ENCODE measurements around the gene PKN2.

PKN2 gene

DNA sequence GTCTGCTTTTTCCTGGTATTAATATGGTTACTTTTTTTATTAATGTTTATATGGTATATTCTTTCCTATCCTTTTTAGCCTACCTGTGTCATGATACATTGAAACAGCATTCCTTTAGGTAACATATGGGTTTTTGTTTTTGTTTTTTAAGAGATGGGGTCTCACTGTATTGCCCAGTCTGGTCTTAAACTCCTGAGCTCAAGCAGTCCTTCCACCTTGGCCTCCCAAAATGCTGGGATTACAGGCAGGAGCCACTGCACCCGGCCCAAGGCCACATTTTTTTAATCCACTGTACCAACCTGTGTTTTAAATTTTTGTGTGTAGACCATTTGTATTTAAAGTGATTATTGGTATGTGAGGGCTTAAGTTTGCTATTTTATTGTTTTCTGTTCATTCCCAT, 43.1 kb downstream of the PKN2 start:
- no peak overlapping the region for H3K4me3 ChIP-seq (ENCODE audit: low read length)
- DNase-seq (ENCODE audit: low read depth, low spot score): no peak

DNA sequence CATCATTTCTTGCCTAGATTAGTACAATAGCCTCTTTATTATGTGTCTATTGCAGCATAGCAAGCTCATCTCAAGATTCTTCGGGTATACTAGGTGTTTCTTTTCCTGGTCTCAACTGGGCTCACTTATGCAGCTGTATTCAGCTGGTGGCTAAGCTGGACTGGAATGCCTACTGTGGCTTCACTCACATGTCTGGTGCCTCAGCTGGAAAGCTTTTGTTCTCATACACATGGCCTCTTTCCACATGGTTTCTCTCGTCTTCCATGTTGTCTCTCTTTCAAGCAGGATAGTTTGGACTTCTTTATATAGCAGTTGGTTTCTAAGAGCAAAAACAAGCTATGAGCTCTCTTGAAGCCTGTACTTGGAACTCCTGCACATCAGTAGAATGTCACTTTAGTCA, 45.2 kb downstream of the PKN2 start:
- DNase-seq (ENCODE audit: low read depth, low spot score): no peak
- H3K4me3 ChIP-seq (ENCODE audit: low read length): no peak overlapping the region

DNA sequence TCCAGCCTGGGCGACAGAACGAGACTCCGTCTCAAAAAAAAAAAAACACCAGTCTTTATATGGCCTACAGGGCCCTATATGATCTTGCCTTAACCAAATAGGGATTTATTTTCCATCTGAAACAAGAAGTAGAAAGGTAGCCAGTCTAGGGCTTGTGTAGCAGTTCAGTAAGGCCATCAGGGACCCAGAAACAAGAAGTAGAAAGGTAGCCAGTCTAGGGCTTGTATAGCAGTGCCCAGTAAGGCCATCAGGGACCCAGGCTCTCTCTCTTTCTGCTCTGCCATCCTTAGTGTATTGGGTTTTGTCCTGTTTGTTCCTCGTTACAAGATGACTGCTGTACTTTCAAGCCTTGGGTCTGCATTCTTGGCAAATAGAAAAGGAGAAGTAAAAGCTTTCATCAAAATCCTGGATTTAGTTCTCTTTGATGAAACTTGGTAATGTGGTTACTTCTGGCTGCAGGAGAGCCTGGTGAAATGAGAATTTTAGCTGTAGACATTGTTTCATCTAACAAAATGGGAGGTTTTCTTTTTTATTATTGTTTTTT, 46.1 kb downstream of the PKN2 start:
- DNase-seq (ENCODE audit: low read depth, low spot score): no peak
- H3K4me3 ChIP-seq (ENCODE audit: low read length): no peak overlapping the region

DNA sequence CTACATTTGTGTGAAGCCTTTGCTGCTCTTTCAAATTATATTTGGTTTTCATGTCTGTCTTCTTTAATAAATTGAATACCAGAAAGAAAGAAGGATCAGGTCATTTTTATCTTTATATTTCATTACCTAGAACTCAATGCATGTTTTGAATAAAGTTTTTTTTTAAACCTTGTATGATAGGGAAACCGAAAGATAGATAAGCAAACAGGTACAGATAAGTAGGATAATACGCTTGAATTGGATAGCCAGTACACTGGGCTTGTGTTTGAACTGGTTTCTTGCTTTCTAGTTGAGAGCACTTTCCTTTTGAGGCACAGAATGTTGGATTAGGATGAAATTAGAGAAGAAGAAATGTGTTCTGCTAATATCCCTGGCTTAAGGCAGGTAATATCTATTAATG, 46.9 kb downstream of the PKN2 start:
- no peak overlapping the region for H3K4me3 ChIP-seq (ENCODE audit: low read length)

DNA sequence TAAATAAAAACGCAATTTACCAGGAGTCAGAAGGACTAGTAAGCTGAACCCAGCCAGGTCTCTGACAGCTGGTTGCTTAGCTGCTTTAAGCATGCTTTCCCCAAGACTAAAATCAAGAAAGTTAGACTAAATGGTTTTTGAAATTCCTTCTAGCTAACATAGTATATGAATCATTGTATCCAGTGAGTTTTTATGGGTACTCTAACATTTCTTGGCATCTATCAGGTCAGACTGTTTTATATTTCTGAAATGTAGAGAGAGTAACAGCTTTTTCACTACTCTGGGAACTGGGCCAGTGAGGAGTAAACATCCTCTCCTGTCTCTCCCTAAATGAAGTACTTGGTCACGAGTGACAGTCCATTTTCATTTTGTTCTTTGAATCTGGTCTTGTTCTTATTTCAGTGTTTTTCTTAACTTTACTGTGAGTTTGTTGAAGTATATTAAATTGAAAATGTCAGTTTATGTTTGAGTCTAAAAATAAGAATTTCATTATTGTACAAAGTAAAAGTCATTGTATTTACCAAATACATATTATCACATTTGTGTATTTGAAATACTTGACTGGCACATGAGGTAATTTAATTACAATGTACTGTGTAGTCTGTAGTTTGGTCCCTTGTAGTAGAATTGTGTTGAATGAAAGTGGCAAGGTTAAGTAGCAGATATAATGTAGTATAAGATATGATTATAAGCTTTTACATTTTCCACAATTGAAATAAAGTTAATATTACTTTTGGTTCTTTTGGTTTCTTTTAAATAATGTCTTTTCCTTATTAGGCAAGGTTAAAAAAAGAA, 47.6 kb downstream of the PKN2 start:
- no peak overlapping the region for H3K4me3 ChIP-seq (ENCODE audit: low read length)
- no peak for DNase-seq (ENCODE audit: low read depth, low spot score)

More for the DNA sequence above, 46.9 kb downstream of the PKN2 start:
- DNase-seq (ENCODE audit: low read depth, low spot score): no peak

DNA sequence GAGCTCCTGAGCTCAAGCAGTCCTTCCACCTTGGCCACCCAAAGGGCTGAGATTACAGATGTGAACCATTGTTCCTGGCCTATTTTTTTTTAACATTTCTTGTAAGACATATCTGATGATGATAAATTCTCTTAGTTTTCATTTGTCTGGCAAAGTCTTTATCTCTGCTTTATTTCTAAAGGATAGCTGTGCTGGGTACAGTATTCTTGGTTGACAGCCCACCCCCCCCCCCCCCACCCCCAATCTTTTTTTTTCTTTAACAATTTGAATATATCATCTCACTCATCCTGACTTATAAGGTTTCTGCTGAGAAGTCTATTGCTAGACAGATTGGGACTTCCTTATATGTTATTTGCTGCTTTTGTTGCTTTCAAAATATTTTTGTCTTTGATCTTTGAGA, 51.3 kb downstream of the PKN2 start:
- no peak overlapping the region for H3K4me3 ChIP-seq (ENCODE audit: low read length)
- DNase-seq (ENCODE audit: low read depth, low spot score): no peak

DNA sequence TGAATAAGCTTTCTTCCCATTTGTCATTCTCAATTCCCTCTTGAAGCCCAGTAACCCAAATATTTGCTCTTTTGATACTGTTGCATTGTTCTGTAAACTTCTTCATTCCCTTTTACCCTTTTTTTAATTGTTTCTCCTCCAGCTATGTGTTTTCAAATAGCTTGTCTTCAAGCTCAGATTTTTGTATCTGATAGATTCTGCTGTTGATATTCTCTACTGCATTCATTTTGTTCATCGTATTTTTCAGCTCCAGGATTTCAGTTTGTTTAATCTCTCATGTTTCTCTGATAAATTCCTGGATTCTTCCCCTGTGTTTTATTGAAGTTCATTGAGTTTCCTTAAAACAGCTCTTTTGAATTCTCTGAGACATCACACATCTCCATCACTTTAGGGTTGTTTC, 51.8 kb downstream of the PKN2 start:
- no peak for DNase-seq (ENCODE audit: low read depth, low spot score)
- no peak overlapping the region for H3K4me3 ChIP-seq (ENCODE audit: low read length)

DNA sequence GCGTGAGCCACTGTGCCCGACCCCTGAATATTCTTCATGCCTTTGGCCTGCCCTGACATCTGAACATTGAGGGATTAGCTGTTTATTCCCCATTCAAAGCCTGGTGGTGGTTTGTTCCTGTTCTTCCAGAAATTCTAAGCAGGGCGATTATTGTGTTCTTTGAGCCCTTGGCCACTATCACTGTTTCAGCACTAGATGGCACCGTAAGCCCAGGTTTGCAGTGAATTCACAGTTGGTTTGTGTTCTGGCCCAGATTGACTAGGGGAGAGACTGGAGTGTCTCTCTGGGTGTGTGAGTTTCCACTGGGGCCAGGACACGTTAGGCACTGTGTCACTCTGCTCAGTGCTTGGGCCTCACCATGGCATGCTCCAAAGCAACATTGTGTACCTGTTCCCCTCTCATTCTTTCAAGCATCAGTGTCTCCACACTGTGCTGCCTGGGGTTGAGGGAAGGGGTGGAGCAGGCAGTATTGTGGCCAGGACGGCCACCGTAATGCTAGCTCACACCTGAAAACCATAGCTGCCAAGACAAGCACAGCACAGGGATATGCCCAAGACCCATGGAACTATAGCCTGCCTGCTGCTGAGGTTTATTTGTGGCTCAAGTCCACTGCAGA, 52.7 kb downstream of the PKN2 start:
- peak; percentile 22 for DNase-seq (ENCODE audit: low read depth, low spot score)
- H3K4me3 ChIP-seq (ENCODE audit: low read length): no peak overlapping the region

DNA sequence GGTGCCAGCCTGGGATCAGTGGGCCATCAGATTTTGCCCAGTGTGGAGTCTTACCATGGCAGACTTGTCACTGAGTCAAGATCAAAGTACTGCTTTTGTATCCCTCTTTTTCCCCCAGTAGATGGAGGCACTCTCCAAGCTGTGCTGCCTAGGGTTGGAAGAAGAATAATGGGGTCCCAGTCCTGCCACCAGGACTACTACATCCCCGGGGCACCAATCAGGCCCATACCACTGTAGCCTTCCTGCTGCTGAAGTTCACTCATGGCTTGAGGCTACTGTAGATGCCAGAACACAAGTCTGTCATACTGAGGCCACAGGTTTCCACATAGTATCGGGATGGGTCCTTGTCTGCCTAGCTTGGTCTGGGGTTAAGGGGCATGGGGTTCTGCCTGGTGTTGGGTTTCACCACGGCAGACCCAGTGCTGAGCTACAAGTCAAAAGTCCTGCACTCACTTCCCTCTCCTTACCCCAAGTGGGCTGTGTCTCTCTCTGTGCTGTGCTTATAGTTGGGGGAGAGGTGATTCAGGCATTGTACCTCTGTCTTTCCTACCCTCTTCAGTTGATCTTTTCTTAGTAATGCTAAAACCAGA, 53.4 kb downstream of the PKN2 start:
- no peak for DNase-seq (ENCODE audit: low read depth, low spot score)
- H3K4me3 ChIP-seq (ENCODE audit: low read length): no peak overlapping the region

DNA sequence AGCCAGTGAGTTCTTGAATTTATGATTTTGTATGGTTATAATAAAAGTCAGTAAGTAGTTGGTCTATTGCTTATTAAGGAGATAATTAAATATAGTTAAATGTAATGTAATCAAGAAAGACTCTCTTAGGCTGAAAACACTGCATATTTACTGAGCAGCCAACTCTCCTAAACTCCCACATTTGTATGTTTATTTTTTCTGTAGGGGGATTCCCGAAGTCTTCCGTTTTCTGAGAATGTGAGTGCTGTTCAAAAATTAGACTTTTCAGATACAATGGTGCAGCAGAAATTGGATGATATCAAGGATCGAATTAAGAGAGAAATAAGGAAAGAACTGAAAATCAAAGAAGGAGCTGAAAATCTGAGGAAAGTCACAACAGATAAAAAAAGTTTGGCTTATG, 56.7 kb downstream of the PKN2 start:
- DNase-seq (ENCODE audit: low read depth, low spot score): no peak
- H3K4me3 ChIP-seq (ENCODE audit: low read length): no peak overlapping the region

DNA sequence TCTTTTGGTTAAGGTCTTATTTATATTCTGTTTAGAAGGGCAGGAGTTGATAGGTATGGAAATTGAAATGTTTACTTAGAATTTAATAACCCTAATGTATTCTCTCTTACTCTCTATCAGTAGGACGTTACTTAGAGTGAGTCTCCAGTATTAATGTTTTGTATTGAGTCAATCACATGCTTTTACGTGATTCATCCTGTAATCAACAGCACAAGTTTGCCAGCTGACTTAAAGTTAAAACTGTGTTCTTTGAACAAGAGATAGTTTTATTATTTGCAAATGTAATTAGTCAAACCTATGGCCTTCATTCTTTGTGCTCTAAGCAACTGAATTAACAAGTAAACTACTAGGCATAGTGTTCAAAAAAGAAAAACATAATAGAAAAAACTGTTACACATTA, 57.3 kb downstream of the PKN2 start:
- DNase-seq (ENCODE audit: low read depth, low spot score): no peak
- H3K4me3 ChIP-seq (ENCODE audit: low read length): no peak overlapping the region

DNA sequence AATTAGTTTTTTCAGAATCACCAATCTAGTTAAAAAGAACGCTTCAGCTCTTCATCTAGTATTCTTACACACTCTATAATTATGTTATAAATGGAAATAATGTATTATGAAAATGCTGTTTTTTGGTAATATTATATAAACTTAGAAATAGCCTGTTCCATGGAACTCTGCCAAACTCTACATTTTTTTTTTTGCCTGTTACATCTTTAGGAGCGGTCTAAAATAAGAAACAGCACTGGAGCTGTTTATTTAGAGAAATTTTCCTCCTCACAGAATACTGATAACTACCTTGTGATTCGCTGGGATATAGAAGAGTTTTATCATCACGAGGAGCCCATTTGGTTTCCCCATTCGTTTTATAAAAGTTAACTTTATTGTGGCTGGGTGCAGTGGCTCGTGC, 58.5 kb downstream of the PKN2 start:
- no peak overlapping the region for H3K4me3 ChIP-seq (ENCODE audit: low read length)
- DNase-seq (ENCODE audit: low read depth, low spot score): no peak

DNA sequence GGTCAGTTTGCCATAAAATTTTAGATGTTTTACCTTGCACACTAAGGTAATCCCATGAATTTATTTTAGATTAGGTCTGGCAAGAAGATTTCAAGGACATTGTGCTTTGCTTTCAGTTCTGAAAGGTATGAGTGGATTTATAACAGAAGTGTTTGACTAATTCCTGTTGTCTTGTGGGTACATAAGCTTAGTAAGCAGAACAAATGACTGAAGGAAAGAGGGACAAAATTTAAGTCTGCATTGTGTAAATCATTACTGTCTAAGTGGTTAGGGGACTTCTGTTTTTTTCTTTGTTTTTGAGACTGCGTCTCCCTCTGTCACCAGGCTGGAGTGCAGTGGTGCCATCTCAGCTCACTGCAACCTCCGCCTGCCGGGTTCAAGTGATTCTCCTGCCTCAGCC, 60.1 kb downstream of the PKN2 start:
- H3K4me3 ChIP-seq (ENCODE audit: low read length): no peak overlapping the region
- no peak for DNase-seq (ENCODE audit: low read depth, low spot score)

DNA sequence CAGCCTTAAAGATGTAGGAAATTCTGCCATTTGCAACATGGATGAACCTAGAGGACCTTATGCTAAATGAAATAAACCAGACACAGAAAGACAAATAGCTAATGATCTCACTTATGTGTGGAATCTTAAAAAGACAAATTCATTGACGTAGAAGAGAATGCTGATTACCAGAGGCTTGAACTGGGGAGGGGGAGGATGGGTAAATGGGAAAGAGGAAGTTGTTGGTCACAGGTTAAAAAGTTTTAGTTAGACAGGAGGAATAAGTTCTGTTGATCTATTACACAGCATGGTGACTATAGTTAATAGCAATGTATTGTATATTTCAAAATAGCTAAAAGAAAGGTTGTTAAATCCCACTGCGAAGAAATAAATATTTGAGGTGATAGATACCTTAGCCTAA, 62.8 kb downstream of the PKN2 start:
- no peak for DNase-seq (ENCODE audit: low read depth, low spot score)
- no peak overlapping the region for H3K4me3 ChIP-seq (ENCODE audit: low read length)

DNA sequence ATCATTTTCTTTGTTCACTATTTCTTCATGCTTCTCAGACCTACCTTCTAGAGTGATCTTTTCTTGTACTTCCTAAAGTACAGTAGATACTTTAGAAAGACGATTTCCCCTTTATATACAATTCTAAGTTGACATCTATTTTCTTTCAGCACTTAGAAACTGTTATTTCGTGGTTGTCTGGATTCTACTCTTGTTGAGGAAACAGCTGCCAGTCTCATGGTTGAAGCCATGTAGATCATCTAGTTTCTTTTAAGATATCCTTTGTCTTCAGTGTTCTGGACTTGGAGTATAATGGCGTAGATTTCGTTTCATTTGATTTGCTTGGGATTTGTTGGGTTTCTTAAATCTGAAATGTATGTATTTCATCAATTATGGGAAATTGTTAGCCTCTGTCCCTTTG, 67.6 kb downstream of the PKN2 start:
- peak; percentile 28 for DNase-seq (ENCODE audit: low read depth, low spot score)
- no peak overlapping the region for H3K4me3 ChIP-seq (ENCODE audit: low read length)

DNA sequence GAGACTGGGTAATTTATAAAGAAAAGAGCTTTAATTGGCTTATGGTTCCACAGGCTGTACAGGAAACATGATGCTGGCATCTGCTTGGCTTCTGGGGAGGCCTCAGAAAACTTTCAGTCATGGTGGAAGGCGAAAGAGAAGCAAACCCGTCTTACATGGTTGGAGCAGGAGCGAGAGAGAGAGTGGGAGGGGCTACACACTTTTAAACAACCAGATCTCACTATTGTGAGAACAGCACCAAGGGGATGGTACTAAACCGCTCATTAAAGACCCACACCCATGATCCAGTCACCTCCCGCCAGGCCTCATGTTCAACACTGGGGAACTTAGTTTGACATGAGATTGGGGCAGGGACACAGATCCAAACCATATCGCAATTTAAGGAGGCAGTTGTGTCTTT, 69.4 kb downstream of the PKN2 start:
- DNase-seq (ENCODE audit: low read depth, low spot score): no peak
- no peak overlapping the region for H3K4me3 ChIP-seq (ENCODE audit: low read length)

DNA sequence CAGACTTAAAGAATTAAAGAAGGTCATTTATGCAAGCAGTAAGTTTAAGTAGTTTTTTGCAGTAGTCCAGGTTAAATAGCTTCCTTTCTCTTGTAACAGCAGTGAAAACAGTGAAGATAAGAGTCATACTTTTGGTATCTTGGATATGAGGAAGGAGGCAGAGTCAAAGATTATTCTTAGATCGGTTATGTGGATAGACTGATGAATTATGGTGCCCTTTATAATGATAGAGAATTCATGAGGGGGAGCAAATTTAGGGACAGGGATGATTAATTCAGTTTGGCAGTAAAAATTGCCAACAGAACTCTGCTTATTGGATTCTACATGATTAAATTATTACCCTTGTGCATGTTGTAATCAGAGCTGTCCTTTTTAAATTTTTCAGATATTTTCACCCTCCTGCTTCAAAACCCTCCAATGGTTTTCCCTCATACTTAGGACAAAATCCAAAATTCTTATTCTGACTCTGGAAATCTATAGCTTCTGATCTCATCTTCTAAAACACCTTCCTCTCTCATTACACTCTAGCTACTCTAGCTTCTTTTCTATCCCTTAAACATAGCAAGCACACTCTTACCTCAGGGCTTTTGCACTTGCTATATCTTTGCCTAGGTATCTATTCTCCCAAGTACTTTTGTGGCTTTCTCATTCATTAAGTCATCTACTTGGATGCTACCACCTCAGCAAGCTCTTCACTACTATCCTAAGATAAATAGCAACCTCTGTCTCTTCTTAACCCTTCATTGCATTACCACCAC, 79.8 kb downstream of the PKN2 start:
- DNase-seq (ENCODE audit: low read depth, low spot score): no peak
- no peak overlapping the region for H3K4me3 ChIP-seq (ENCODE audit: low read length)

DNA sequence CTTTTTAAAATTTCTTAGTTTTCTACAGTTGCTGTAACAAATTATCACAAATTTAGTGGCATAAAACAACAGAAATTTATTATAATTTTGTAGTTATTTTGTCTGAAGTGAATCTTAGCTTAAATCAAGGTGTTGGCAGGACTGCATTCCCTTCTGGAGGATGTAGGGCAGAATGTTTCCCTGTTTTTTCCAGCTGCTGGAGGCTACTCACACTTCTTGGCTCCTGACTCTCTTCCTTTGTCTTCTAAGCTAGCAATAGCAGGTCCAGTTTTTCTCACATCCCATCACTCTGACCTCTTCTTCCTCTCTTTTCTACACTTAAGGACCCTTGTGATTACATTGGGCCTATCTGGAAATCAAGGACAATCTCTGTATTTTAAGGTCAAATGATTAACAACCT, 84.1 kb downstream of the PKN2 start:
- no peak for DNase-seq (ENCODE audit: low read depth, low spot score)
- no peak overlapping the region for H3K4me3 ChIP-seq (ENCODE audit: low read length)

DNA sequence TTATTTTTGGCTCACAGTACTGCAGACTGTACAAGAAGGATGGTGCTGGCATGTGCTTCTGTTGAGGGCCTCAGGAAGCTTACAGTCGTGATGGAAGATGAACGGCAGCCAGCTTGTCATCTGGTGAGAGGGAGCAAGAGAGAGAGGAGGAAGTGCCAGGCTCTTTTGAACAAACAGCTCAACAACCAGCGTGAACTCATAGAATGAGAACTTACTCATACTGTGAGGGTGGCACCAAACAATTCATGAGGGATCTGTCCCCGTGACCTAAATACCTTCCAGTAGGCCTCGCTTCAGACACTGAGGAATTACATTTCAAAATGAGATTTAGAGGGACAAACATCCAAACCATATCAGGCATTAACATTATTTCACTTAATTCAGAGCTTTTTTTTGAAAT, 84.7 kb downstream of the PKN2 start:
- H3K4me3 ChIP-seq (ENCODE audit: low read length): no peak overlapping the region
- DNase-seq (ENCODE audit: low read depth, low spot score): no peak

Data from Jurkat, Clone E6-1 (cell line).